ENCODE results near the gene VRK2.
"Not testable (repeated sequence)": the region's sequence is repeated elsewhere in the genome, so short reads cannot be mapped to it uniquely, and the experiment has no call there.

Gene VRK2

GRCh38 chr2:58170334-58170933, 123.8 kb downstream of the VRK2 start:
- DNase-seq: not testable (repeated sequence)

DNA sequence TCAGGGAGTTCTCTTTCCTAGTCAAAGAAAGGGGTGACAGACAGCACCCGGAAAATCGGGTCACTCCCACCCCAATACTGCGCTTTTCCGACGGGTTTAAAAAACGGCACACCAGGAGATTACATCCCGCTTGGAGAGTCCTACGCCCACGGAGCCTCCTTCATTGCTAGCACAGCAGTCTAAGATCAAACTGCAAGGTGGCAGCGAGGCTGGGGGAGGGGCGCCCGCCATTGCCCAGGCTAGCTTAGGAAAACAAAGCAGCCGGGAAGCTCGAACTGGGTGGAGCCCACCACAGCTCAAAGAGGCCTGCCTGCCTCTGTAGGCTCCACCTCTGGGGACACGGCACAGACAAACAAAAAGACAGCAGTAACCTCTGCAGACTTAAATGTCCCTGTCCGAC, 125.2 kb downstream of the VRK2 start:
- not testable (repeated sequence) for DNase-seq

- DNase-seq: not testable (repeated sequence)
Observed at GRCh38 chr2:58177187-58177586, 130.6 kb downstream of the VRK2 start.

DNA sequence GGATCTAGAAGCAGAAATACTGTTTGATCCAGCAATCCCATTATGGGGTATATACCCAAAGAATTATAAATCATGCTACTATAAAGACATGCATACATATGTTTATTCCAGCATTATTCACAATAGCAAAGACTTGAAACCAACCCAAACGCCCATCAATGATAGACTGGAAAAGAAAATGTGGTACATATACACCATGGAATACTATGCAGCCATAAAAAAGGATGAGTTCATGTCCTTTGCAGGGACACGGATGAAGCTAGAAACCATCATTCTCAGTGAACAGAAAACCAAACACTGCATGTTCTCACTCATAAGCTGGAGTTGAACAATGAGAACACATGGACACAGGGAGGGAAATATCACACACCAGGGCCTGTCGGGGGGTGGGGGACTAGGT, 133.6 kb downstream of the VRK2 start:
- not testable (repeated sequence) for DNase-seq

- DNase-seq: no peak
Observed at GRCh38 chr2:58180635-58181034, 134.0 kb downstream of the VRK2 start.

DNA sequence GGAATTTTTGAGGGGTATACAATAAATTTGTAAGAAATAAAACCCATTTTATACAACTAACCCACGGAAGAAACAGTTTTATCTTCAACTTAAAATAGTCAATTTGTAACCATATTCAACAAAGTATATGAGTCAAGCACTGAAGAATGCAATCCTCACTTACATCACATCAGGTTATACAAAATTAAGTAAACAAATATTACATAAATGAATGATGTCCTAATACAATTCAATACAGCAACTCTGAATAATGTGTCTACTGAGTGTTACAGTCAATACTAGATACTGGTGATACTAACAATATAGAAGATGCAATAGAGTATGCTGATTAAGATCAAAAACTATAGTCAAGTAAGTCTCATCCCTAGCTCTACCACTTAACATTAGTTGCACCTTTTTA, 135.9 kb downstream of the VRK2 start:
- DNase-seq: no peak

- no peak for DNase-seq
Observed at GRCh38 chr2:58186501-58186900, 139.9 kb downstream of the VRK2 start.

DNA sequence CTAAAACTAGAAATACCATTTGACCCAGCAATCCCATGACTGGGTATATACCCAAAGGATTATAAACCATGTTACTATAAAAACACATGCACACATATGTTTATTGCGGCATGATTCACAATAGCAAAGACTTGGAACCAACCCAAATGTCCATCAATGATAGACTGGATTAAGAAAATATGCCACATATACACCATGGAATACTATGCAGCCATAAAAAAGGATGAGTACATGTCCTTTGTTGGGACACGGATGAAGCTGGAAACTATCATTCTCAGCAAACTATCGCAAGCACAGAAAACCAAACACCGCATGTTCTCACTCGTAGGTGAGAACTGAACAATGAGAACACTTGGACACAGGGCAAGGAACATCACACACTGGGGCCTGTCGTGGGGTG, 140.4 kb downstream of the VRK2 start:
- not testable (repeated sequence) for DNase-seq

GRCh38 chr2:58194458-58194857, 147.9 kb downstream of the VRK2 start:
- no peak for DNase-seq

DNA sequence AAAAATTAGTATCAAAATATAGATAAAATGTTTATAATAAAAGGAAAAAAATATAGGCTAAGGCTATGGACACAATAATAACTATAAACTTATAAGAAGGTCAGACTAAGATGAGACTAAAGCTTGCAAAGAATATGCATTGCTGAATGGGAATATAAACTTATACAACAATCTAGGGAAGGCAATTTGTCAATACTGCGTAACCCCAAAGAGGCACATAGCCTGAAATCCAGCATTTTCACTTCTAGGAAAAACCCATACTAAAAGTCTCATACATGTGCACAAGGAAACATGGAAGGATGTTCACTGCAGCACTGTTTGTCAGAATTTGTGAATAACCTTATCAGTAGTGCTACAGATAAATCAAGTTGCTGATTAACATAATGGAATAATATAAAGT, 149.1 kb downstream of the VRK2 start:
- no peak for DNase-seq

DNA sequence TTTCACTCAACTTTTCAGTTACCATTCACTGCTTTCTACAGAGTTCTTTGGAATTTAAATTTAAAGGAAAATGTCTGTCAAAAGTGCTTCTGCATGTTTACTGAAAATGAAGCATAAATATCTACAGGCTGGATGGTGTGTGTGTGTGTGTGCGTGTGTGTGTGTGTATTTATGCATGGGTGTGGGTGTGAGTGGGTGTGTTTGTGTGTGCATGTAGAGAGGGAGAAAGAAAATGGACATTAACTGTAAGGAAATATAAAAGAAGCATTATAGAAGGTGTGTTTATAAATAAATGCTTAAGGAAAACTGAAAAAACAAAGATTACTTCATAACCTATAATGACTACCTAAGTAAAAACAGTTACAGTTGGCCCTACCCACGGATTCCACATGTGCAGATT, 151.3 kb downstream of the VRK2 start:
- no peak for DNase-seq

- no peak for DNase-seq
Observed at GRCh38 chr2:58202404-58202803, 155.8 kb downstream of the VRK2 start.

GRCh38 chr2:58203018-58203417, 156.4 kb downstream of the VRK2 start:
- DNase-seq: no peak

DNA sequence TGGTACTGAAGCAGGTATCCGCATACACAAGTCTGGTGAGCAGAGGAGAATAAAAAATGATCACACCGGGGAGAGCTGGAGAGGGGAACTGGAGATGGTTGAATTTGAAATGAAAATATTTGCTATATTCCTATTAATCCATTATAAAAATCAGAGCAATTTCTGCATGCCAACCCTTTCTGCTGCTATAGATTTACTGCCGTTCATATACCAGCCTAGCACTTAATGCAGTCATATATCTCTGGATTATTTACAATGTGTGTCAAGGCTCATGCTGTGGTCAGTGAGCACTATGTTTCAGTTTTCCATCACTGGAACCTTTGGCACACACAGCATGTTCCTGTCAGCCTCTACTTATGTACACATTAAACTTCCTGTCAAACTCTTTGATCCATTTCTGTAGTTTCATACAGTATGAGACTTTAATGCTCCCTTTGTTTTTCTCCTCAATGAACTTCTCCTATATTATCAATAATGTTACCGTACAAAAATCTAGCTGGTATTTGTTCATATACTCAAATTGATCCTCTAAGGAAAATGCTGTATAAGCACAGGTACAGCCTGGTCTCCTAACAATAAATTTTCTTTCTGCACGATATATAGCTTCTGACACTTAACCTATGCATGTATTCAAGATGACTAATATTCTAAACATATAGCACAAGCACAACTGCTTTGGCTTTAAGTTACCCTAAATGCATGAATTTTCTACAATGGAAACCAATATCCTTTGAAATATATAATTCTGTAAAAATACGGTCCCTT, 157.8 kb downstream of the VRK2 start:
- no peak for DNase-seq

- no peak for DNase-seq
Observed at GRCh38 chr2:58206785-58207184, 160.2 kb downstream of the VRK2 start.

DNA sequence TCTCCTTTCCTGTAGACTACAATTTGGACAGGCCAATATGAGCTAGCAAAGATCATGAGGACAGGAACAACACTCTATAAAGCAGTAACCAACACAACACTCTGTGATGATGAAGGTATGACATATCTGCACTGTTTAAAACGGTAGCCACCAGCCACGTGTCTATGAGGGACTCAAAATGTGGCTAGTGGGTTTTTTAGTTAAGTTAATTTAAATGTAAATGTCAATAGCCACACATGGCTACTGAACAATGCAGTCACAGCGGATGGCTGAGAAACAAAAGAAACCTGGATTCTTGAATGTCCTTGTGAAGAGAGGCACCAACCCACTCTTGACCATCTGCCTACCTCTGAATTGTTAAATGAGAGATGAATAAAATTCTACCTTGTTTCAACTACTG, 160.6 kb downstream of the VRK2 start:
- DNase-seq: no peak
